Epidermal melanocyte (primary cell): ENCODE measurements around the gene TGM1.
A peak's percentile ranks its signal among the peaks of the same experiment; 100 is the strongest.
"Not testable (repeated sequence)": the region's sequence is repeated elsewhere in the genome, so short reads cannot be mapped to it uniquely, and the experiment has no call there.

ENCODE experiments used
- DNase-seq: peaks from one replicate; pipeline ENCODE4 v3.0.0; 2011; ENCODE audit warnings: low spot score; ENCODE audit not compliant: insufficient read length

TGM1 gene

DNA sequence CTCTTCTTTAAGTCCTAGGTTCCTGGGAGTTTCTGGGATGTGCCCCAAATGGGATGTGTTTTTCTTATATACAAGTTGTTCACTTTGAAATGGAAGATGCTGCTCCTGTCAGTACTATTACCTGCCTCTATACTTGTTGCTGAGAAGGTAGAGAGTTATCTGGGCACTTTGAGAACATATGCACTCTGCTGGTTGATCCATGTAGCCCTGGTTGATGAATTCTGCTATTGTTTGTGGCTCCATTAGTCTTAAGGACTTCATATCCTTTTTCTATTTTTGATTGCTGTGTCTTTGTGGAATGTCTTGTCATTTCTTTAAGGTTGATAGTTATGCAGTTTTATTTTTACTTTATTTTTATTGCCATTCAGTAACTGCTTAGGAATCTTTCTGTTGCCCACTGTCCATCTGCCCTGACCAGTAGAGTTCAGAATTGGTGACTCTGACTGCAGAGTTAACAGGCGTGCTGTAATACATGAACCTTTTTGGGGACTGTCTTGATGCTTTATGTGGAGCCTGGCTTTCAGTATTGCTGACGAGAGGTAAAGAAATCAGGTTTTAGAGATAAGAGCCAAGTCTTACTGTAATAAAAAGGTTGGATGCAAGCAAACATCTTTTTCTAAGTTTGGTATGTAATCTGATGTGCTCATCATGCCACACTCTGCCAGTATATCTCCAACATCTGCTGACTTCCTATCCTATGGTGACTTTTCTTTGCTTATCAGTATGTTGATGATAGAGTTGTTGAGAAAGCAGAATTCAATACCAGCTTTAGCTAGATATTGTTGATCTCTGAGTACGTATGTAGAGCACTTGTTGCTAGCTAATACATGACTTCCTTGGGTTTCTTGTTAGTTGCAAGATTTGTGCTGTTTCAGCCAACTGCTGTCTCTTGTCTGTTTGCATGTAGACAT lies 28.6 kb downstream of the TGM1 start:
- no peak for DNase-seq

- no peak for DNase-seq
These were observed 29.5 kb downstream of the TGM1 start for GRCh38 chr14:24233538-24233866.

GRCh38 chr14:24232645-24233537 lies 30.1 kb downstream of the TGM1 start, which contains the start of gene GMPR2:
TSS of gene GMPR2 (plus strand) at chr14:24232929. CDS start at chr14:24233254, 325 bp downstream.
- peak; percentile 45 for DNase-seq

- peak; percentile 82 for DNase-seq
These were observed 30.8 kb downstream of the TGM1 start, which contains the start of gene NEDD8 for GRCh38 chr14:24232121-24232644. TSS of gene NEDD8 (minus strand) at chr14:24232367. CDS start at chr14:24232267, 100 bp downstream.

- DNase-seq, result no peak
These were observed 31.5 kb downstream of the TGM1 start for GRCh38 chr14:24231263-24232120.

- DNase-seq, result no peak
These were observed 34.1 kb downstream of the TGM1 start for GRCh38 chr14:24228902-24229301.

GRCh38 chr14:24226473-24226872 lies 36.5 kb downstream of the TGM1 start:
- DNase-seq, result no peak

GRCh38 chr14:24224618-24225071 lies 38.3 kb downstream of the TGM1 start:
- no peak for DNase-seq

- not testable (repeated sequence) for DNase-seq
These were observed 40.0 kb downstream of the TGM1 start for GRCh38 chr14:24222987-24223386.

GRCh38 chr14:24219521-24219920 lies 43.5 kb downstream of the TGM1 start:
- DNase-seq, result no peak

DNA sequence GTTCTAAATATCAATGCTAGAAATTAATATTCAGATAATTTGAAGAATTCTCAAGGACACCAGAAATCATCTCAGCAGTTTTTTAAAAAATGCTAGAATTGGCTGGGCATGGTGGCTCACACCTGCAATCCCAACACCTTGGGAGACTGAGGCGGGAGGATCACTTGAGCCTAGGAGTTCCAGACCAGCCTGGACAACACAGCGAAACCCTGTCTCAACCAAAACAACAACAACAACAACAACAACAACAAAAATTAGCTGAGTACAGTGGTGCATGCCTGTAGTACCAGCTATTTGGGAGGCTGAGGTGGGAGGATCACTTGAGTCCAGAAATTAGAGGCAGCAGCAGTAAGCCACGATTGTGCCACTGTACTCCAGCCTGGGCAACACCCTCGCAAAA lies 43.9 kb downstream of the TGM1 start:
- DNase-seq, result no peak

- not testable (repeated sequence) for DNase-seq
These were observed 46.1 kb downstream of the TGM1 start for GRCh38 chr14:24216876-24217275.

DNA sequence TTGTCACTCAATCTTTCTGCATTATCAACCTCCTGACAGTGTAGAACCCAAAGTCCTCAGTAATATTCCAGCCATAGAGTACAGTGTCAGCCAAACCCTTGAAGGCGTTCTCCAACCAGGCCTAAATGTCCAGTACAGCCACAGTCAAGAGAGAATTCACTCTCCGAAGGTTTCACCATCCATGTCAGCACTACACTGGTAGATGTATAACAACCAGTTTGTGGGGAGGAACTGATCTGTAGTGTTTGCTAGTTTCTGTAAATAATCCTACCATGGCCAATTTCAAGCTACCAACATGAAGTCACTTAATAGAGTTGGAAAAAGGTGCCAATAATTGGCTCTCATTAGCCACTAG lies 46.7 kb downstream of the TGM1 start:
- DNase-seq, result no peak

DNA sequence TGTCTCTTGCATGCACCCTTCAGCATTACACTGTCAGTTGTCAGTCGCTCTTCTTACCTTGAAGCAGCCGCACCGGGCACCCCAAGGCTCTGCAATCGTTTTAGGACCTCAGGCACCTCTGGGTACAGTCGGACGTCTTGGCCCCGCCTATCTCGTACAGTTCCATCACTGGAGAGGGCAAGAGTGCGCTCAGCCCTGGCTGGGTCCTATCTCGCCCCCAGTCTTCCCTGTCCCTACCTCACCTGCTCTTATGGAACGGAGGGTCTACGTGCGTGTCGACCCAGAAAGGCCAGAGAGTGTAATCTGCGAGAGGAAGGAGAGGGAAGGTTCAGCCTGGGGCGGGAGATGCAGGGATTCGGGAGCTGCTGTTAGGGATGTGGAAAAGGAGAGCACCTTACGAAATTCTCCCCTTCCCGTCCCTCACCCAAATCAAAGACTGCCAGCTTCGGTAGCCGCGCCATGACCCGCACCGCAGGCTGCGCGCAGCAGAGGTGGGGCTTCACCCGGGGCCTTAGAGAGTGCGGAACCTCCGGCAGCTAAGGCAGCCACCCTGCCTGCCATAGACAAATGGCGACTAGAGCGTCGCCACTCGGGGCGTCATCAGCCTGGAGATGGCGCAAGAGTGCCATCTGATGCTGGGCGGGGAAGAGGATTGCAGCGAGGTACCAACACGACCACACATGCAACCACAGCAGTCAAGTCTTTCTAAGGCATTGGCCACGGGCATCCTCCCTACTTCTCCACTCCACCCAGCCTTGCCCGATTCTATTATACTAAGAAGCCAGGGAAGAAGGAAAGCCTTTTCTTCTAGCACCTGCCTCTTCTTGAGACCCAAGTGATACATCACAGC lies 47.3 kb downstream of the TGM1 start, which contains the start of gene MDP1:
TSS of gene MDP1 (minus strand) at position 572 of the 850 bp plus-strand sequence. CDS start at position 461, 111 bp downstream.
- peak; percentile 82 for DNase-seq

DNA sequence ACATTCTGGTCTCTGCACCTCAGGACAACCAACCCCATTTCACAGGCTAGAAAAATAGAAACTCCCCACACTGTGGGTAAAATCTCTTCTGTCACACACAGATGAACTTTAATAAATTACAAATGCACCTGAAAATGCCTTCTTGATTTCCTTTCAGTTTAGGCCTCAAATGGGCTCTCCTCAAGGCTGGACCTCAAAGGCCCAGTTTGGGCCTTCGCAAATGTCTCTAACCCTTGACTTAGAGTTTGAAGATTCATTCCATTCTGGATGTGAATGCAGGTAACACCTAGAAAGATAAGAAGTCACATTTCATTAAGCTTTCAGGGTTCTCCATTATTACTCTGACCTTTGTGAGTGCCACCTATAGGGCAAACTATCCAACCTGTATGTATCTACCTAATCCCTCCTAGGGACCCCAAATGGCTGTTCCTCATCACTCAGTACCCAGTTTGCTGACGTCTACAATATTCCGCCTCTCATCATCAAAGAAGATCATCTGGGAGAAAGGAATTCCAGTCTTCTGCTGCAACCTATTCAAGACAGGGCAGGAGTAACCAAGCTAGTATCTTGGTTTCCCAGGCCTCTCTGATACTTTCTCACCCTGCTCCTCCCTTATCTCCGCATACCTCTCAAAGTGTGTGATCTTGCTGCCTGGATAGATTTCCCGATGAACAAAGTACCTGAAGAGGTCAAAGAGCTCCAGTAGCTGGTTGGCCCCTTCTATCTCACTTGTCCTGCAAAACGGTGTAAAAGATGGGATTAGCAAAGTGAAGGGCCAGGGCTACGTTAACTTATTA lies 48.9 kb downstream of the TGM1 start:
- no peak for DNase-seq

DNA sequence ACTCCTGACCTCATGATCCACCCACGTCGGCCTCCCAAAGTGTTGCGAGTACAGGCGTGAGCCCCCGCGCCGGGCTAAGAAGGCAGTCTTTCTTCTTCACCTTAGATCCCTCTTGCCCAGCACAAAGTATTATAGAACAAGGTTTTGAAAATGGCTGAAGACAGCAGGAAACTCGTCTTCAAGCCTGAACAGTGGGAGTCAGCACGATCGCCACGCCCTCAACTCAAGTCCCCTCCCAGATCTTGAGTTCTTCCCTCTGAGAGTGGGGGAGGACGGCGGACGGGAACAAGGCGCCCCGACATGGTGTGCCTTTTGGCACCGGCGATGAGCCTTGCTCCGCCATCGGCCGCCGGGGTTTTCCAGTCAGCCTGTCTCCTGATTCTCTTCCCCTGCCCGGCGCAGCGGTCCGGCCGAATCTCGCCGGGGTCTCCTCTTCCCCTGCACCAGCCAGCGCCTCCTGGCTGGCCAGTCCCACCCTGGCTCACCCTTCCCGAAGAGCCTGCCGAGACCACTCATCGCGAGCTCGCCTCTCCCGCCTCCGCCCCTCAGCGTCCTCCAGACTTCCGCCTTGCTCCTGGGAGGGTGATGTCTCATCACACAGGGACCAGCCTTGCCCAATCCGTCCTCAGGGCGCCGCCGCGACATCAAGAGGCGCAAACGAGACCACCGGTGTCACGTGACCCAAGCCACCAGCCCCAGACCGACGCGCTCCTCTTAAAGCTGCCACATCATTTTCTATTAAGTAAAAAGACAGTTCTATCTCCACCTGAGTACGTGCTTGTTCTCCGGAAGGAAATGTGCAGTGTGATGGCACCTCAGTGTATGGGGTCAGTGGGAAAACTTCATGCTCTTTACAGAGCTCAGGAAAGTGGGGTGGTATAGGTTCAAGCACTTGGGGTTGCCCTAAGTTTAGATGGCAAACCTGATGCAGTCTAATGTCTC lies 49.8 kb downstream of the TGM1 start, which contains the start of gene CHMP4A:
TSS of gene CHMP4A (minus strand) at position 565 of the 942 bp plus-strand sequence. CDS start at position 516, 49 bp downstream.
- DNase-seq, result peak; percentile 95

- DNase-seq, result no peak
These were observed 51.7 kb downstream of the TGM1 start for GRCh38 chr14:24211311-24211710.

GRCh38 chr14:24207625-24208024 lies 55.4 kb downstream of the TGM1 start:
- no peak for DNase-seq
